GM11168 (cell line): ENCODE data around the gene SLC15A1.

ENCODE experiments used
- in situ Hi-C: fragments of 300-500 bp; cut with MboI; formaldehyde crosslinking; loops from one replicate; pipeline ENCODE4 v1.12.0; 2022; ENCODE audit warnings: low sequenced_read_pairs; ENCODE audit not compliant: unreplicated experiment

Gene SLC15A1

GRCh38 chr13:98672947-98673613 is 79.4 kb downstream of the SLC15A1 start:
- in situ Hi-C loops, result no loop called here

- in situ Hi-C loops, result no loop called here
Observed at GRCh38 chr13:98668155-98668554, 84.3 kb downstream of the SLC15A1 start.

- in situ Hi-C loops, result no loop called here
Observed at GRCh38 chr13:98665638-98665995, 86.9 kb downstream of the SLC15A1 start.

GRCh38 chr13:98664924-98665637 is 87.4 kb downstream of the SLC15A1 start:
- in situ Hi-C loops, result no loop called here

GRCh38 chr13:98664510-98664909 is 88.0 kb downstream of the SLC15A1 start:
- in situ Hi-C loops, result no loop called here

GRCh38 chr13:98664047-98664446 is 88.4 kb downstream of the SLC15A1 start:
- in situ Hi-C loops, result no loop called here

GRCh38 chr13:98658131-98658530 is 94.3 kb downstream of the SLC15A1 start:
- in situ Hi-C loops, result loop anchor here (5.0 kb wide), 1 partner anchor 211 kb away; no protein-coding TSS in a partner anchor

- in situ Hi-C loops, result loop anchor here (5.0 kb wide), 1 partner anchor 210 kb away; no protein-coding TSS in a partner anchor
Observed at GRCh38 chr13:98657506-98658085, 94.9 kb downstream of the SLC15A1 start.

- in situ Hi-C loops, result loop anchor here (5.0 kb wide), 1 partner anchor 209 kb away; no protein-coding TSS in a partner anchor
Observed at GRCh38 chr13:98656223-98656622, 96.2 kb downstream of the SLC15A1 start.

- in situ Hi-C loops, result no loop called here
Observed at GRCh38 chr13:98653463-98653985, 98.9 kb downstream of the SLC15A1 start.

- in situ Hi-C loops, result no loop called here
Observed at GRCh38 chr13:98652721-98653462, 99.6 kb downstream of the SLC15A1 start.

GRCh38 chr13:98652276-98652675 is 100.2 kb downstream of the SLC15A1 start:
- in situ Hi-C loops, result no loop called here

GRCh38 chr13:98651744-98652143 is 100.7 kb downstream of the SLC15A1 start:
- in situ Hi-C loops, result no loop called here

GRCh38 chr13:98650396-98651107 is 101.9 kb downstream of the SLC15A1 start:
- in situ Hi-C loops, result no loop called here

GRCh38 chr13:98649861-98650260 is 102.6 kb downstream of the SLC15A1 start:
- in situ Hi-C loops, result no loop called here

GRCh38 chr13:98648686-98649085 is 103.8 kb downstream of the SLC15A1 start:
- in situ Hi-C loops, result no loop called here

GRCh38 chr13:98648141-98648540 is 104.3 kb downstream of the SLC15A1 start:
- in situ Hi-C loops, result no loop called here

- in situ Hi-C loops, result no loop called here
Observed at GRCh38 chr13:98647121-98647520, 105.4 kb downstream of the SLC15A1 start.

- in situ Hi-C loops, result no loop called here
Observed at GRCh38 chr13:98643479-98643878, 109.0 kb downstream of the SLC15A1 start.

GRCh38 chr13:98641075-98641474 is 111.4 kb downstream of the SLC15A1 start:
- in situ Hi-C loops, result no loop called here
